Subcutaneous abdominal adipose tissue (tissue), 5 donors: ENCODE data around the gene ZNF853.
"Not testable (repeated sequence)": the region's sequence is repeated elsewhere in the genome, so short reads cannot be mapped to it uniquely, and the experiment has no call there.

Source experiments
- H3K27ac ChIP-seq: one replicate; pipeline ENCODE4 v1.7.0; 2013; ENCODE audit warnings: low read depth, mild to moderate bottlenecking, inconsistent platforms, low read length, moderate library complexity
- H3K27me3 ChIP-seq, 5 donors: one replicate each; pipeline ENCODE4 v1.7.0; 2013; ENCODE audit warnings: low read length in 5 of 5, inconsistent platforms in 1 of 5; ENCODE audit not compliant: control insufficient read depth in 5 of 5, insufficient read depth in 4 of 5
- H3K36me3 ChIP-seq, 5 donors: one replicate each; pipeline ENCODE4 v1.7.0; 2013; ENCODE audit warnings: low read length in 5 of 5; ENCODE audit not compliant: control insufficient read depth in 5 of 5, insufficient read depth in 5 of 5
- H3K4me1 ChIP-seq, 5 donors: one replicate each; pipeline ENCODE4 v1.7.0; 2013; ENCODE audit warnings: low read length in 5 of 5, mild to moderate bottlenecking in 3 of 5, moderate library complexity in 1 of 5; ENCODE audit not compliant: control insufficient read depth in 5 of 5, insufficient read depth in 5 of 5
- H3K4me3 ChIP-seq, 5 donors: one replicate each; pipeline ENCODE4 v1.7.0; 2013; ENCODE audit warnings: low read length in 5 of 5, low read depth in 1 of 5
- H3K9ac ChIP-seq, 5 donors: one replicate each; pipeline ENCODE4 v1.7.0; 2013; ENCODE audit warnings: low read length in 5 of 5, mild to moderate bottlenecking in 4 of 5, moderate library complexity in 3 of 5
- H3K9me3 ChIP-seq, 5 donors: one replicate each; pipeline ENCODE4 v1.7.0; 2013; ENCODE audit warnings: low read length in 5 of 5; ENCODE audit not compliant: control insufficient read depth in 5 of 5
- donor health status: healthy.
- donor health status: healthy.
- donor health status: healthy.
- donor health status: healthy.
- donor health status: healthy.

The ZNF853 gene

GRCh38 chr7:6614953-6615722 is at the start of gene ZNF853:
TSS of gene ZNF853 (plus strand) at chr7:6615610. CDS start at chr7:6616175, 565 bp downstream.
- Histone ChIP-seq H3K9ac (peak within 1 kb of the TSS in 3 of 5 donors; percentile 62 to 76 (median 72)), H3K27me3 (peaks cover 0 to 29% (median 14%) of the 10 kb centered on the region in 5 donors), H3K27ac (no peak within 1 kb of the TSS)

GRCh38 chr7:6565655-6566054 is 49.8 kb upstream of the ZNF853 start:
- no peaks in the 10 kb centered on the region for H3K9me3 ChIP-seq
- H3K27me3 ChIP-seq = peaks cover 0 to 3% (median 0%) of the 10 kb centered on the region in 5 donors
- no peaks in the 10 kb centered on the region for H3K4me1 ChIP-seq
- no peak overlapping the region for H3K9ac ChIP-seq
- no peak overlapping the region for H3K4me3 ChIP-seq
- no peaks in the 10 kb centered on the region for H3K36me3 ChIP-seq
- no peak overlapping the region for H3K27ac ChIP-seq

More at GRCh38 chr7:6614953-6615722, at the start of gene ZNF853:
- Histone ChIP-seq H3K9me3 (no peaks in the 10 kb centered on the region), H3K4me3 (peak within 1 kb of the TSS in 4 of 5 donors; percentile 65 to 72 (median 68)), H3K36me3 (peaks cover 0 to 6% (median 0%) of the 10 kb centered on the region in 5 donors), H3K4me1 (peaks cover 0 to 16% (median 13%) of the 10 kb centered on the region in 5 donors)

- H3K9me3 ChIP-seq = no peaks in the 10 kb centered on the region
- no peak overlapping the region for H3K9ac ChIP-seq
- H3K27me3 ChIP-seq = peaks cover 0 to 3% (median 0%) of the 10 kb centered on the region in 5 donors
- no peaks in the 10 kb centered on the region for H3K4me1 ChIP-seq
- H3K27ac ChIP-seq = no peak overlapping the region
- no peaks in the 10 kb centered on the region for H3K36me3 ChIP-seq
- no peak overlapping the region for H3K4me3 ChIP-seq
These were observed 47.5 kb upstream of the ZNF853 start for GRCh38 chr7:6567886-6568285.

GRCh38 chr7:6571160-6571779 is 44.1 kb upstream of the ZNF853 start:
- no peak overlapping the region for H3K9ac ChIP-seq
- H3K9me3 ChIP-seq = no peaks in the 10 kb centered on the region
- peaks cover 0 to under 1% (median under 1%) of the 10 kb centered on the region in 5 donors for H3K4me1 ChIP-seq
- no peaks in the 10 kb centered on the region for H3K36me3 ChIP-seq
- H3K4me3 ChIP-seq = no peak overlapping the region
- H3K27me3 ChIP-seq = peaks cover 0 to 4% (median 0%) of the 10 kb centered on the region in 5 donors
- H3K27ac ChIP-seq = no peak overlapping the region

GRCh38 chr7:6575281-6576023 is 40.0 kb upstream of the ZNF853 start:
- Histone ChIP-seq H3K4me3 (no peak overlapping the region), H3K9me3 (no peaks in the 10 kb centered on the region), H3K27ac (no peak overlapping the region), H3K9ac (no peak overlapping the region), H3K4me1 (peaks cover 0 to 17% (median 13%) of the 10 kb centered on the region in 5 donors), H3K27me3 (peaks cover 0 to 4% (median 0%) of the 10 kb centered on the region in 5 donors), H3K36me3 (peaks cover 0 to 5% (median 2%) of the 10 kb centered on the region in 5 donors)

GRCh38 chr7:6576024-6576866 is 39.2 kb upstream of the ZNF853 start:
- Histone ChIP-seq H3K27me3 (peaks cover 0 to 4% (median 0%) of the 10 kb centered on the region in 5 donors), H3K27ac (no peak overlapping the region), H3K4me3 (peak overlapping the region in 4 of 5 donors; percentile 34 to 81 (median 58)), H3K9me3 (no peaks in the 10 kb centered on the region), H3K4me1 (peaks cover 0 to 17% (median 13%) of the 10 kb centered on the region in 5 donors), H3K36me3 (peaks cover 0 to 13% (median 10%) of the 10 kb centered on the region in 5 donors), H3K9ac (peak overlapping the region in 1 of 5 donors; percentile 94)

GRCh38 chr7:6576867-6577368 is 38.5 kb upstream of the ZNF853 start:
- H3K9me3 ChIP-seq, H3K27me3 ChIP-seq: not testable (repeated sequence)
- H3K27ac ChIP-seq = peak overlapping the region; percentile 91
- peak overlapping the region in 1 of 5 donors; percentile 94 for H3K9ac ChIP-seq
- H3K4me3 ChIP-seq = peak overlapping the region; percentile 66 to 81 (median 71)
- peaks cover 3 to 20% (median 15%) of the 10 kb centered on the region in 5 donors for H3K36me3 ChIP-seq
- H3K4me1 ChIP-seq = peaks cover 0 to 17% (median 13%) of the 10 kb centered on the region in 5 donors

- Histone ChIP-seq H3K9me3 (no peaks in the 10 kb centered on the region), H3K36me3 (peaks cover 7 to 26% (median 18%) of the 10 kb centered on the region in 5 donors), H3K27ac (peak within 1 kb of the TSS; percentile 91), H3K4me1 (peaks cover 0 to 17% (median 13%) of the 10 kb centered on the region in 5 donors), H3K4me3 (peak within 1 kb of the TSS; percentile 71 to 81 (median 78)), H3K27me3 (peaks cover 0 to 4% (median 0%) of the 10 kb centered on the region in 5 donors), H3K9ac (peak within 1 kb of the TSS; percentile 56 to 94 (median 86))
These were observed 37.9 kb upstream of the ZNF853 start, which contains the start of gene ZDHHC4 for GRCh38 chr7:6577369-6578113. TSS of gene ZDHHC4 (plus strand) at chr7:6577454. CDS start at chr7:6580562, 3,108 bp downstream.
